Neural crest cell (in vitro differentiated cells): Measurements from ENCODE around the gene ITIH5. TPM values are rescaled to one million over a fixed set of nuclear protein-coding genes. Genes with fewer than 3 reads are reported as not detected.

ENCODE experiments used
- DNase-seq: peaks from one replicate; pipeline ENCODE4 v3.0.0; 2021; ENCODE audit warnings: low read depth, mixed read lengths, low spot score
- H3K27ac Mint-ChIP-seq: one replicate; pipeline ENCODE4 v1.8.0; 2021; ENCODE audit warnings: mild to moderate bottlenecking, mixed read lengths; ENCODE audit not compliant: unreplicated experiment
- H3K27me3 Mint-ChIP-seq: 2 replicates; pipeline ENCODE4 v1.8.0; 2021; ENCODE audit warnings: low read depth, mild to moderate bottlenecking, mixed read lengths
- H3K36me3 Mint-ChIP-seq: 2 replicates; pipeline ENCODE4 v1.8.0; 2021; ENCODE audit warnings: low read depth, mild to moderate bottlenecking, mixed read lengths
- H3K4me1 Mint-ChIP-seq: 2 replicates; pipeline ENCODE4 v1.8.0; 2021; ENCODE audit warnings: mixed read lengths
- H3K4me3 Mint-ChIP-seq: one replicate; pipeline ENCODE4 v1.8.0; 2021; ENCODE audit warnings: mild to moderate bottlenecking, mixed read lengths
- H3K9me3 Mint-ChIP-seq: 2 replicates; pipeline ENCODE4 v1.8.0; 2021; ENCODE audit warnings: mixed read lengths
- total RNA-seq: library from RNA; stranded (reverse); gene quantifications from 2 replicates; pipeline ENCODE4 v1.2.1, GENCODE V29; 2021
- TF ChIP-seq, protein P1 (sequence below): fragments of 200-600 bp; sonication (generic); conservative IDR thresholded peaks from 2 replicates; pipeline ENCODE4 v1.5.0; 2021; ENCODE audit warnings: antibody characterized with exemption, mild to moderate bottlenecking

The ITIH5 gene
- total RNA-seq, 1 donor from 2014 or later = not detected

DNA sequence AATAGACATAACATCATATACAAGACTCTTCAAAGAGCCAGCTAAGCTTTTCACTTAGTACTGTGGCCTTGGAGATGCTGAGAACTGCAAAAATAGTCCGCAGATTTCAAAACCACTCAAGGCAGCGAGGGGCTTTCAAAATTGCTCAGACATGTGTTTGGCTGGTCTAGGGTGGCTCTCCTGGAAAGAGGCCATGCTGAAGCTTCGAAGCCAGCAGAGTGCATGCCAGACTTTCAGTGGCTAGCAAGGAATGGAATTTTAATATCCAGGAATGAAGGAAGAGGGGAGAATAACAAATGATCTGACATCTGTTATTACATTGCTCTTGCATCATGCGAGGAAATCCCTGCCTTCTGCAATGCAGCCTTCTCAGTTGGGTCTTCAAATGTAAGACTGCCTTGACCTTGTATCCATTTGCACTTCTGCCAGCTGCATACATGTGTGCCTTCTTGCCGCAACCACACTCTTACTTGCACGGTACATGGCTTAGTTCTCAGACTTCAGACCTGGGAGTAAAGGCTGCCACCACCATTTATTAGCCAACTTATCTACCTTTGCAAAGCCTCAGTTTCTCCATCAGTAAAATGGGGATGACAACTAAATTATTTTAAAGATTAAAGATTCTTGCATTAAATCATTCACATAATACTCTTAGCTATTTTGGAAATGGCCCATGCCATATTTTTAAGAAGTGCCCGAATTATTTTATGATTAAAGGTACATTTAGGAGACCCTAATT is 55.9 kb downstream of the ITIH5 start:
- no peak overlapping the region for H3K27ac Mint-ChIP-seq
- H3K9me3 Mint-ChIP-seq = no peaks in the 10 kb centered on the region
- H3K27me3 Mint-ChIP-seq = no peaks in the 10 kb centered on the region

DNA sequence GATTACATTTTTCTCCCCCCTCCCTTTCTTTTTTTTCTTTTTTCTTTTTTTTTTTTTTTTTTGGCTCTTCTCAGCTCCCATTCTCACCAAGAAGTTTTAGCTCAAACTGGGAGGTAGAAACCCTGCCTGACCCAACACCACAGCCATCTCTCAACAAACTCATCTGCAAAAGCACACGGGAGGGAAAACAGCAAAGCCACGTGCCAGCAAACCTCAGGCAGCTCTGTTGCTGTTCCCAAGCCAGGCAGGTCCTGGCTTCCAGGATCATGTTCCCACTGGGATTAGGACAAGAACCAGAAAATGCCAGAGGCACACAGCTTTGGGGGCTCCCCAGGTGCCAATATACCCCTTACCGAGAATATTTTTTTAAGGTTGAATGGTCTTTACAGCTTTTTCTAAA is 56.7 kb downstream of the ITIH5 start:
- Mint-ChIP-seq H3K36me3 (no peaks in the 10 kb centered on the region), H3K27me3 (no peaks in the 10 kb centered on the region), H3K4me1 (no peaks in the 10 kb centered on the region), H3K9me3 (no peaks in the 10 kb centered on the region), H3K27ac (no peak overlapping the region), H3K4me3 (no peak overlapping the region)
- DNase-seq = no peak
- TF ChIP-seq, protein P1, sequence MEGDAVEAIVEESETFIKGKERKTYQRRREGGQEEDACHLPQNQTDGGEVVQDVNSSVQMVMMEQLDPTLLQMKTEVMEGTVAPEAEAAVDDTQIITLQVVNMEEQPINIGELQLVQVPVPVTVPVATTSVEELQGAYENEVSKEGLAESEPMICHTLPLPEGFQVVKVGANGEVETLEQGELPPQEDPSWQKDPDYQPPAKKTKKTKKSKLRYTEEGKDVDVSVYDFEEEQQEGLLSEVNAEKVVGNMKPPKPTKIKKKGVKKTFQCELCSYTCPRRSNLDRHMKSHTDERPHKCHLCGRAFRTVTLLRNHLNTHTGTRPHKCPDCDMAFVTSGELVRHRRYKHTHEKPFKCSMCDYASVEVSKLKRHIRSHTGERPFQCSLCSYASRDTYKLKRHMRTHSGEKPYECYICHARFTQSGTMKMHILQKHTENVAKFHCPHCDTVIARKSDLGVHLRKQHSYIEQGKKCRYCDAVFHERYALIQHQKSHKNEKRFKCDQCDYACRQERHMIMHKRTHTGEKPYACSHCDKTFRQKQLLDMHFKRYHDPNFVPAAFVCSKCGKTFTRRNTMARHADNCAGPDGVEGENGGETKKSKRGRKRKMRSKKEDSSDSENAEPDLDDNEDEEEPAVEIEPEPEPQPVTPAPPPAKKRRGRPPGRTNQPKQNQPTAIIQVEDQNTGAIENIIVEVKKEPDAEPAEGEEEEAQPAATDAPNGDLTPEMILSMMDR = no peak

More for the DNA sequence above, 55.9 kb downstream of the ITIH5 start:
- TF ChIP-seq, protein P1 = no peak
- Mint-ChIP-seq H3K4me1 (no peaks in the 10 kb centered on the region), H3K36me3 (no peaks in the 10 kb centered on the region), H3K4me3 (no peak overlapping the region)
- DNase-seq = no peak

DNA sequence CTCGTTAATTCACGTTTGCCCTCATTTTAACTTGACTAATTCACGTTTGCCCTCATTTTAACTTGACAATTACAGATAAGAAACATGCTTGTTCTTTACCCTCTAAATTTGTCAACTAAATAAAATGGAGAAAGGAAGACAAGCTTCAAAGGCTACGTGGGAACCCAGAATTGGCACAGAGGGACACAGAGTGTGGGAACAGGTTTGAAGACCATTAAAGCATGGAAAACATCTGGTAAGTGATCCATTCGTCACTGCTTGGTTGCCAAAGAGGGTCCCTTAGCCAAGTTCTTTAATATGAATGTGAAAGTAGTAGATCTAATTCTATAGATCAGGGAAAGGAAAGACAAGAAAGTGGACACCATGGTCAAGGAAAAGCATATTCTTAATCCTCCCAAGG is 57.2 kb downstream of the ITIH5 start:
- Mint-ChIP-seq H3K9me3 (no peaks in the 10 kb centered on the region), H3K36me3 (no peaks in the 10 kb centered on the region), H3K27me3 (no peaks in the 10 kb centered on the region), H3K4me3 (no peak overlapping the region), H3K4me1 (no peaks in the 10 kb centered on the region), H3K27ac (no peak overlapping the region)
- DNase-seq = no peak
- TF ChIP-seq, protein P1 = no peak

DNA sequence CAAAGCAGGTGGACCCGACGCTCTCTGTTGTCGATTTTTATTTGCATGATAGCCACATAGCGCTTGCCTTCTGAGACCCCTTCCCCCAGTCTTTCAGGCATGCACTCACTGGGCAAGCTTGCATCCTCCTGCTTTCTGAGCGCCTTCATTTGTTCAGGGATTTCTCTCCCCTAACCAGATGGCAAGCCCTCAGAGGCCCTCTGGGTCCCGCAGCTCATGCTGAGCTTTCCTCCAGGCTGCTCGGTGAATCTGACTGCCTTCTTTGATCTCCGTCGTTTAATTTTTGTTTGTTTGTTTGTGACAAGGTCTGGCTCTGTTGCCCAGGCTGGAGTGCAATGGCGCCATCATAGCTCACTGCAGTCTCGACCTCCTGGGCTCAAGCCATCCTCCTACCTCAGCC is 58.8 kb downstream of the ITIH5 start:
- no peaks in the 10 kb centered on the region for H3K27me3 Mint-ChIP-seq
- TF ChIP-seq, protein P1 = no peak
- no peak for DNase-seq
- no peak overlapping the region for H3K27ac Mint-ChIP-seq
- H3K9me3 Mint-ChIP-seq = no peaks in the 10 kb centered on the region
- H3K36me3 Mint-ChIP-seq = no peaks in the 10 kb centered on the region
- no peak overlapping the region for H3K4me3 Mint-ChIP-seq
- no peaks in the 10 kb centered on the region for H3K4me1 Mint-ChIP-seq

DNA sequence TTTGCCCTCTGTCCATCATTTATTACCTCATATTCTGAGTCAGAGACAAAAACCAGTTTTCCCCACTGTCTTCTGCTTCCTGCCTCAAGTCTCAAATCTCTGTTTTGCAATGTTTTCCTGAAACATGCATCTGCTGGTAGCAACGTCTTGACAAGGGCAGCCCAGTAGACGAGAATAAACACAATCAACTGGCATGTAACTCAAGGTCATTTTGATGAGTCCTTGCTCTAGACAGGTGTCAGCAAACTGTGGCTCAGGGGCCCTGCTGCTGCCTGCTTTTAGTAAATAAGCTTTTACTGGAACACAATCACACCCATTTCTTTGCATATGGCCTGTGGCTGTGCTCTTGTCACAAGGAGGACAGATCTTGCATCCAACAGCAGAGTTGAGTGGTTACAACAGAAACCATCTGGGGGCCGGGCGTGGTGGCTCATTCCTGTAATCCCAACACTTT is 59.8 kb downstream of the ITIH5 start:
- no peaks in the 10 kb centered on the region for H3K27me3 Mint-ChIP-seq
- H3K27ac Mint-ChIP-seq = no peak overlapping the region
- TF ChIP-seq, protein P1 = no peak
- no peak overlapping the region for H3K4me3 Mint-ChIP-seq
- H3K4me1 Mint-ChIP-seq = no peaks in the 10 kb centered on the region
- no peak for DNase-seq
- H3K9me3 Mint-ChIP-seq = no peaks in the 10 kb centered on the region
- no peaks in the 10 kb centered on the region for H3K36me3 Mint-ChIP-seq
